H1 (cell line): ENCODE results near the gene TOMM40. TPM values are rescaled to one million over a fixed set of nuclear protein-coding genes. Genes with fewer than 3 reads are reported as not detected.

ENCODE experiments used
- CTCF ChIA-PET: fragments of 300-600 bp; sonication (Branson Sonifier 250); formaldehyde crosslinking; loops from one replicate; lab custom pipeline; 2021; ENCODE audit not compliant: partially characterized antibody; lab: Charles Lee
- POLR2A ChIA-PET: fragments of 300-600 bp; sonication (Branson Sonifier 250); formaldehyde crosslinking; loops from one replicate; lab custom pipeline; 2021; ENCODE audit warnings: inconsistent platforms; ENCODE audit not compliant: partially characterized antibody; lab: Charles Lee
- DNase-seq, 2 experiments: peaks; one replicate each; pipeline versions ENCODE4 v3.0.0 to v3.0.0-alpha.2; 2010 to 2022; ENCODE audit warnings: low spot score in 2 of 2, low read depth in 1 of 2, mixed read lengths in 1 of 2
- FAIRE-seq: peaks from 2 replicates; lab custom pipeline; 2011; peaks lifted over from hg19 to GRCh38; lab: Jason Lieb, UNC
- H2AFZ ChIP-seq: 2 replicates; pipeline ENCODE4 v1.8.1; 2012; ENCODE audit warnings: low read length, inconsistent platforms
- H2AK5ac ChIP-seq: 2 replicates; pipeline ENCODE4 v1.6.1; 2013; ENCODE audit warnings: low read depth, low read length
- H2BK120ac ChIP-seq: replicated peaks from 2 replicates; pipeline ENCODE3; 2013; ENCODE audit warnings: low read depth, low read length, inconsistent platforms
- H2BK12ac ChIP-seq: 2 replicates; pipeline ENCODE4 v1.6.1; 2013; ENCODE audit warnings: low read depth, low read length
- H2BK15ac ChIP-seq: 2 replicates; pipeline ENCODE4 v1.6.1; 2013; ENCODE audit warnings: low read length
- H2BK20ac ChIP-seq: 2 replicates; pipeline ENCODE4 v1.6.1; 2013; ENCODE audit warnings: low read length
- H2BK5ac ChIP-seq: 2 replicates; pipeline ENCODE4 v1.6.1; 2013; ENCODE audit warnings: low read depth, low read length
- H3K14ac ChIP-seq: 2 replicates; pipeline ENCODE4 v1.6.1; 2013; ENCODE audit warnings: inconsistent platforms; ENCODE audit not compliant: insufficient read length
- H3K18ac ChIP-seq: 2 replicates; pipeline ENCODE4 v1.6.1; 2013; ENCODE audit warnings: low read length; ENCODE audit errors: extremely low read depth
- H3K23ac ChIP-seq: 2 replicates; pipeline ENCODE4 v1.6.1; 2013; ENCODE audit warnings: inconsistent platforms; ENCODE audit not compliant: insufficient read length
- H3K23me2 ChIP-seq: 2 replicates; pipeline ENCODE4 v1.6.1; 2013; ENCODE audit warnings: low read depth, low read length
- H3K27ac ChIP-seq: 2 replicates; pipeline ENCODE4 v1.6.1; 2011; ENCODE audit warnings: low read depth, low read length, inconsistent platforms
- H3K27me3 ChIP-seq, 4 experiments: replicated peaks in 1 of 4; 1 replicate in 1 of 4; 2 replicates in 3 of 4; pipeline versions ENCODE4 v1.6.1 to v1.8.1; 2011 to 2013; ENCODE audit warnings: low read length in 3 of 4, mild to moderate bottlenecking in 3 of 4, inconsistent platforms in 2 of 4, mixed read lengths in 2 of 4, moderate library complexity in 1 of 4; ENCODE audit not compliant: control insufficient read depth in 3 of 4, insufficient read depth in 3 of 4; ENCODE audit errors: extremely low read depth in 1 of 4
- H3K36me3 ChIP-seq, 4 experiments: 2 replicates each; pipeline versions ENCODE4 v1.6.1 to v1.8.1; 2011 to 2013; ENCODE audit warnings: mild to moderate bottlenecking in 4 of 4, low read length in 3 of 4, moderate library complexity in 2 of 4, control low read depth in 1 of 4, inconsistent platforms in 1 of 4; ENCODE audit not compliant: insufficient read depth in 4 of 4, control insufficient read depth in 2 of 4
- H3K4ac ChIP-seq: replicated peaks from 2 replicates; pipeline ENCODE3; 2013; ENCODE audit warnings: low read length, low read depth, mixed read lengths, inconsistent platforms; ENCODE audit not compliant: insufficient read length
- H3K4me1 ChIP-seq, 4 experiments: replicated peaks in 1 of 4; 1 replicate in 1 of 4; 2 replicates in 3 of 4; pipeline versions ENCODE4 v1.6.1 to v1.8.1; 2011 to 2013; ENCODE audit warnings: low read length in 3 of 4, inconsistent platforms in 2 of 4, mixed read lengths in 1 of 4; ENCODE audit not compliant: insufficient read depth in 4 of 4, control insufficient read depth in 3 of 4
- H3K4me2 ChIP-seq, 2 experiments: 2 replicates each; pipeline versions ENCODE4 v1.6.1 to v1.8.1; 2011 to 2013; ENCODE audit warnings: low read depth in 2 of 2, low read length in 2 of 2, control low read depth in 1 of 2, inconsistent platforms in 1 of 2, mild to moderate bottlenecking in 1 of 2; ENCODE audit not compliant: insufficient read depth in 1 of 2
- H3K4me3 ChIP-seq, 4 experiments: fragments of 200-600, 300-600 bp in 1 of 4; sonication (generic), shearing (Covaris generic), sonication (Bioruptor Twin) in 1 of 4; 2 replicates each; pipeline versions ENCODE4 v1.5.1 to v1.8.1; 2011 to 2016; ENCODE audit warnings: low read length in 4 of 4, low read depth in 3 of 4, control low read depth in 2 of 4, inconsistent platforms in 2 of 4, mild to moderate bottlenecking in 2 of 4, mixed read lengths in 1 of 4, moderate library complexity in 1 of 4; ENCODE audit not compliant: insufficient read depth in 2 of 4; ENCODE audit errors: extremely low read depth in 1 of 4
- H3K56ac ChIP-seq: replicated peaks from 2 replicates; pipeline ENCODE3; 2013; ENCODE audit warnings: low read depth, mild to moderate bottlenecking, mixed read lengths, low read length, inconsistent platforms; ENCODE audit not compliant: insufficient read length
- H3K79me1 ChIP-seq: 2 replicates; pipeline ENCODE4 v1.6.1; 2013; ENCODE audit warnings: low read depth, low read length, control low read depth
- H3K79me2 ChIP-seq, 2 experiments: 2 replicates each; pipeline versions ENCODE4 v1.6.1 to v1.8.1; 2012 to 2013; ENCODE audit warnings: low read length in 2 of 2, mild to moderate bottlenecking in 2 of 2, inconsistent platforms in 1 of 2; ENCODE audit not compliant: insufficient read depth in 2 of 2, control insufficient read depth in 1 of 2
- H3K9ac ChIP-seq, 4 experiments: replicated peaks in 1 of 4; 1 replicate in 1 of 4; 2 replicates in 3 of 4; pipeline versions ENCODE4 v1.6.1 to v1.8.1; 2011 to 2013; ENCODE audit warnings: low read depth in 3 of 4, low read length in 3 of 4, control low read depth in 2 of 4, mild to moderate bottlenecking in 2 of 4, moderate library complexity in 2 of 4, inconsistent platforms in 1 of 4; ENCODE audit errors: extremely low read depth in 1 of 4
- H3K9me3 ChIP-seq, 2 experiments: 2 replicates each; pipeline versions ENCODE4 v1.6.1 to v1.8.1; 2012 to 2013; ENCODE audit warnings: mild to moderate bottlenecking in 2 of 2, moderate library complexity in 2 of 2, control low read depth in 1 of 2, inconsistent platforms in 1 of 2, low read depth in 1 of 2, low read length in 1 of 2, mixed read lengths in 1 of 2; ENCODE audit not compliant: insufficient read depth in 2 of 2
- H4K20me1 ChIP-seq, 2 experiments: replicated peaks in 1 of 2; 2 replicates each; pipeline versions ENCODE3 to v1.8.1; 2011 to 2013; ENCODE audit warnings: inconsistent platforms in 2 of 2, low read length in 2 of 2, mild to moderate bottlenecking in 1 of 2; ENCODE audit not compliant: insufficient read depth in 2 of 2, control insufficient read depth in 1 of 2
- H4K5ac ChIP-seq: 2 replicates; pipeline ENCODE4 v1.6.1; 2013; ENCODE audit warnings: low read length, low read depth, mixed read lengths, inconsistent platforms; ENCODE audit not compliant: insufficient read length
- H4K8ac ChIP-seq: 2 replicates; pipeline ENCODE4 v1.8.0; 2013; ENCODE audit warnings: mild to moderate bottlenecking, moderate library complexity, low read length, inconsistent platforms; ENCODE audit not compliant: insufficient read depth; ENCODE audit errors: extremely low read depth
- H4K91ac ChIP-seq: replicated peaks from 2 replicates; pipeline ENCODE3; 2013; ENCODE audit warnings: low read length, mixed read lengths, inconsistent platforms; ENCODE audit not compliant: insufficient read length
- CTBP2 ChIP-seq: IDR thresholded peaks from 2 replicates; pipeline ENCODE4 v1.7.0; 2011; ENCODE audit warnings: borderline replicate concordance, mild to moderate bottlenecking, moderate library complexity, mixed read lengths, low read length; ENCODE audit not compliant: insufficient read depth, insufficient read length
- POLR2A ChIP-seq, 2 experiments: IDR thresholded peaks; 1 replicate in 1 of 2; 2 replicates in 1 of 2; pipeline ENCODE4 v1.6.1; 2011; ENCODE audit warnings: low read depth in 2 of 2, low read length in 2 of 2, mild to moderate bottlenecking in 2 of 2; ENCODE audit errors: control extremely low read depth in 1 of 2
- RFX5 ChIP-seq: IDR thresholded peaks from 2 replicates; pipeline ENCODE4 v1.6.1; 2011; ENCODE audit warnings: low read depth, low read length, improper control_type of control experiment, borderline replicate concordance
- WGBS, 2 experiments: shearing (Covaris generic) in 1 of 2; methylation state at CpG; one replicate each; pipeline versions ENCODE4 v1.1.6 to v1.1.7; 2013 to 2015; ENCODE audit warnings: low lambda C conversion rate in 2 of 2, mixed read lengths in 2 of 2, inconsistent platforms in 1 of 2, low coverage in 1 of 2, missing lambda C conversion rate in 1 of 2; ENCODE audit not compliant: insufficient replicate concordance in 2 of 2, insufficient coverage in 1 of 2, insufficient read length in 1 of 2; ENCODE audit errors: extremely low coverage in 1 of 2, missing lambda C conversion rate in 1 of 2; 5-methylcytosine and 5-hydroxymethylcytosine counted together
- polyA plus RNA-seq, 7 experiments: library from polyadenylated mRNA; depleted of rRNA in 3 of 7; stranded (reverse) in 5 of 7; unstranded in 2 of 7; fragments of >200 nt in 5 of 7; fragments of 200-250 nt in 2 of 7; gene quantifications; 1 replicate in 5 of 7; 2 replicates in 1 of 7; 4 replicates in 1 of 7; pipeline versions ENCODE4 v1.2.1 to v1.2.3, GENCODE V29; 2011 to 2013; ENCODE audit warnings: missing spikeins in 2 of 7, mixed read lengths in 2 of 7
- total RNA-seq: library from RNA; stranded (reverse); fragmentation: NEBNext Ultra II Directional; extraction: Animal tissue kit (Norgen Biotek cat#: 25700); gene quantifications from 2 replicates; pipeline ENCODE4 v1.2.1, GENCODE V29; 2021

The TOMM40 gene
- total and polyA plus RNA-seq, 2 of the 8 experiments (the other 6 are each of a cell fraction or from before 2014, with no cell fraction given) = 154 to 179 TPM

- Histone ChIP-seq H3K4ac (no peak overlapping the region), H2BK12ac (no peak overlapping the region), H3K9ac (no peak overlapping the region), H3K14ac (no peak overlapping the region), H3K36me3 (peaks cover 8 to 48% (median 15%) of the 10 kb centered on the region in 4 experiments; a peak in 6 of 8 replicates), H3K18ac (no peak overlapping the region), H3K4me1 (peaks cover 5 to 9% (median 7%) of the 10 kb centered on the region in 4 experiments), H2BK15ac (no peak overlapping the region), H2BK20ac (no peak overlapping the region), H3K23ac (no peak overlapping the region), H3K27ac (no peak overlapping the region), H2AK5ac (no peak overlapping the region), H3K56ac (no peak overlapping the region), H2BK5ac (no peak overlapping the region), H4K5ac (no peak overlapping the region), H2AFZ (no peak overlapping the region), H3K79me1 (peaks cover 11% of the 10 kb centered on the region), H3K4me3 (no peak overlapping the region), H4K91ac (no peak overlapping the region), H3K27me3 (no peaks in the 10 kb centered on the region), H3K79me2 (peaks cover 7 to 12% of the 10 kb centered on the region in 2 experiments), H3K23me2 (peaks cover 17% of the 10 kb centered on the region), H4K20me1 (peaks cover 9 to 12% of the 10 kb centered on the region in 2 experiments), H3K4me2 (no peak overlapping the region), H2BK120ac (no peak overlapping the region), H3K9me3 (no peaks in the 10 kb centered on the region), H4K8ac (no peak overlapping the region)
- POLR2A ChIA-PET = interaction anchor here (0.7 to 1.3 kb wide), 9 partner anchors 9 to 123 kb away, joined by 3 to 6 read pairs (median 3); no protein-coding TSS in a partner anchor
- CTCF ChIA-PET = interaction anchor here (1.5 kb wide), 1 partner anchor 37 kb away, joined by 4 read pairs; no protein-coding TSS in a partner anchor
- no peak for FAIRE-seq
- WGBS, 2 experiments = 90% methylated on average over 4 of the region's 4 CpGs; no CpG with 5 or more reads in 1 of the 2 experiments
- DNase-seq = no peak
- TF ChIP-seq POLR2A (IDR thresholded peaks at IDR 0.05; ENCODE audit: control extremely low read depth in 1 of 2, low read depth in 2 of 2, low read length in 2 of 2) = no peak
- no peak for TF ChIP-seq CTBP2
- TF ChIP-seq RFX5 = no peak
These were observed 3.4 kb upstream of the TOMM40 start for GRCh38 chr19:44887648-44888047.
